Liver (tissue), 3 donors: ENCODE data around the gene PITPNM1.

Experiments
- EGR1 ChIP-seq, 2 donors: IDR thresholded peaks; 2 replicates each; pipeline ENCODE4 v1.6.1; 2016 to 2018; ENCODE audit warnings: antibody characterized with exemption in 2 of 2, low read depth in 2 of 2
- FOXA1 ChIP-seq: IDR thresholded peaks from 2 replicates; pipeline ENCODE4 v1.6.1; 2016; ENCODE audit warnings: antibody characterized with exemption
- RAD21 ChIP-seq, 2 donors: IDR thresholded peaks; 2 replicates each; pipeline ENCODE4 v1.6.1; 2016; ENCODE audit warnings: antibody characterized with exemption in 2 of 2, mild to moderate bottlenecking in 2 of 2
- SP1 ChIP-seq: IDR thresholded peaks from 2 replicates; pipeline ENCODE4 v1.6.1; 2018; ENCODE audit warnings: antibody characterized with exemption, mild to moderate bottlenecking
- TAF1 ChIP-seq: conservative IDR thresholded peaks from 2 replicates; pipeline ENCODE4 v1.6.1; 2016; ENCODE audit warnings: antibody characterized with exemption, mild to moderate bottlenecking
- TF ChIP-seq, protein P1 (sequence below): fragments of 150-350 bp; IDR thresholded peaks from 2 replicates; pipeline ENCODE4 v1.5.1; 2017; ENCODE audit warnings: improper control_type of control experiment, low read depth, low read length; ENCODE audit not compliant: missing input control
- TF ChIP-seq, protein P2 (sequence below): IDR thresholded peaks from 2 replicates; pipeline ENCODE4 v1.6.1; 2016; ENCODE audit warnings: antibody characterized with exemption
- donor health status: healthy.
- donor health status: healthy.

DNA sequence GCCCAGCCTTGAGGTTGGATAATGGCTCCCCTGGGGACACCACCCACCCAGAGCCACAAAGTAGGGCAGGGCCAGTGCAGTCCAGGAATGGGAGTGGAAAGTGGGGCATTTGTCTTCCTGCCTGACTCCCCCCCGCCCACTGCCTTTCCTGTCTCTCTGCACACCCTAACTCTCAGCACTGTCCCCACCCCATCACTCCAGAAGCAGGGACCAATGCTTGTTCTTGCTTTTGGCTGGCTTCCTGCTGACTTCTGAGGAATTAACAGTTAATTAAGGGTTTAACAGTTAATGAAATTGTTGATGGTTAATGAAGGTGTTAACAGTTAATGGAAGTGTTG lies 4.7 kb downstream of the PITPNM1 start:
- no peak for TF ChIP-seq TAF1
- no peak for TF ChIP-seq RAD21 (IDR thresholded peaks at IDR 0.05)
- TF ChIP-seq, protein P1, sequence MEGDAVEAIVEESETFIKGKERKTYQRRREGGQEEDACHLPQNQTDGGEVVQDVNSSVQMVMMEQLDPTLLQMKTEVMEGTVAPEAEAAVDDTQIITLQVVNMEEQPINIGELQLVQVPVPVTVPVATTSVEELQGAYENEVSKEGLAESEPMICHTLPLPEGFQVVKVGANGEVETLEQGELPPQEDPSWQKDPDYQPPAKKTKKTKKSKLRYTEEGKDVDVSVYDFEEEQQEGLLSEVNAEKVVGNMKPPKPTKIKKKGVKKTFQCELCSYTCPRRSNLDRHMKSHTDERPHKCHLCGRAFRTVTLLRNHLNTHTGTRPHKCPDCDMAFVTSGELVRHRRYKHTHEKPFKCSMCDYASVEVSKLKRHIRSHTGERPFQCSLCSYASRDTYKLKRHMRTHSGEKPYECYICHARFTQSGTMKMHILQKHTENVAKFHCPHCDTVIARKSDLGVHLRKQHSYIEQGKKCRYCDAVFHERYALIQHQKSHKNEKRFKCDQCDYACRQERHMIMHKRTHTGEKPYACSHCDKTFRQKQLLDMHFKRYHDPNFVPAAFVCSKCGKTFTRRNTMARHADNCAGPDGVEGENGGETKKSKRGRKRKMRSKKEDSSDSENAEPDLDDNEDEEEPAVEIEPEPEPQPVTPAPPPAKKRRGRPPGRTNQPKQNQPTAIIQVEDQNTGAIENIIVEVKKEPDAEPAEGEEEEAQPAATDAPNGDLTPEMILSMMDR, result no peak
- TF ChIP-seq FOXA1, result no peak
- no peak for TF ChIP-seq SP1
- TF ChIP-seq, protein P2, sequence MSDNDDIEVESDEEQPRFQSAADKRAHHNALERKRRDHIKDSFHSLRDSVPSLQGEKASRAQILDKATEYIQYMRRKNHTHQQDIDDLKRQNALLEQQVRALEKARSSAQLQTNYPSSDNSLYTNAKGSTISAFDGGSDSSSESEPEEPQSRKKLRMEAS, result no peak
- no peak for TF ChIP-seq EGR1 (IDR thresholded peaks at IDR 0.05; ENCODE audit: low read depth in 2 of 2)
